ENCODE data around the gene ACVR1C.

DNA sequence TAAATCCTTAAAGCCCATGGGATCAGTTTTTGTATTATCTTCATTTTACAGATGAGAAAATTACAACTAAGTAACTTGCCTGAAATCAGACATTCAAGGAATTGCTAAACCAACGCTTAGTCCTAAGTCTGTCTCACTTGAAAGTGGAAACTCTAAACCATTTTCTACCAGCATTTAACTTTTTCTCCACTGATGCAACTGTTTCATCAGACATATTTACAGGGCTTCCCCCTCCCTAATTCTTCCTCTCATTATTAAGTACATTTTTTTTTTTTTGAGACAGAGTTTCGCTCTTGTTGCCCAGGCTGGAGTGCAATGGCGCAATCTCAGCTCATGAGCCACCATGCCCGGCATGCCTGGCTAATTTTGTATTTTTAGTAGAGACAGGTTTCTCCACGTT lies 88.6 kb downstream of the ACVR1C start:
- TF ChIP-seq POLR2AphosphoS5 (IDR thresholded peaks at IDR 0.05) (no peak), POLR2A (IDR thresholded peaks at IDR 0.05) (no peak), EP300 (IDR thresholded peaks at IDR 0.05) (no peak)
- TF ChIP-seq, protein P1, sequence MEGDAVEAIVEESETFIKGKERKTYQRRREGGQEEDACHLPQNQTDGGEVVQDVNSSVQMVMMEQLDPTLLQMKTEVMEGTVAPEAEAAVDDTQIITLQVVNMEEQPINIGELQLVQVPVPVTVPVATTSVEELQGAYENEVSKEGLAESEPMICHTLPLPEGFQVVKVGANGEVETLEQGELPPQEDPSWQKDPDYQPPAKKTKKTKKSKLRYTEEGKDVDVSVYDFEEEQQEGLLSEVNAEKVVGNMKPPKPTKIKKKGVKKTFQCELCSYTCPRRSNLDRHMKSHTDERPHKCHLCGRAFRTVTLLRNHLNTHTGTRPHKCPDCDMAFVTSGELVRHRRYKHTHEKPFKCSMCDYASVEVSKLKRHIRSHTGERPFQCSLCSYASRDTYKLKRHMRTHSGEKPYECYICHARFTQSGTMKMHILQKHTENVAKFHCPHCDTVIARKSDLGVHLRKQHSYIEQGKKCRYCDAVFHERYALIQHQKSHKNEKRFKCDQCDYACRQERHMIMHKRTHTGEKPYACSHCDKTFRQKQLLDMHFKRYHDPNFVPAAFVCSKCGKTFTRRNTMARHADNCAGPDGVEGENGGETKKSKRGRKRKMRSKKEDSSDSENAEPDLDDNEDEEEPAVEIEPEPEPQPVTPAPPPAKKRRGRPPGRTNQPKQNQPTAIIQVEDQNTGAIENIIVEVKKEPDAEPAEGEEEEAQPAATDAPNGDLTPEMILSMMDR (IDR thresholded peaks at IDR 0.05) = no peak
